Panc1 (cell line): ENCODE data around the gene AOC1.

ENCODE experiments used
- POLR2AphosphoS5 ChIP-seq: IDR thresholded peaks from 2 replicates; pipeline ENCODE4 v1.6.1; 2012; ENCODE audit warnings: mild to moderate bottlenecking, low read depth, low read length, moderate library complexity
- SIN3A ChIP-seq: IDR thresholded peaks from 2 replicates; pipeline ENCODE4 v1.6.1; 2012; ENCODE audit warnings: low read depth, mild to moderate bottlenecking, low read length, moderate library complexity, borderline replicate concordance; ENCODE audit not compliant: insufficient read depth
- TF ChIP-seq, protein P1 (sequence below): fragments of 450-650 bp; IDR thresholded peaks from 2 replicates; pipeline ENCODE4 v1.5.1; 2017; ENCODE audit warnings: mild to moderate bottlenecking
- TF ChIP-seq, protein P2 (sequence below), 2 experiments: IDR thresholded peaks; 2 replicates each; pipeline ENCODE4 v1.6.1; 2011 to 2012; ENCODE audit warnings: low read depth in 2 of 2, control low read depth in 1 of 2, low read length in 1 of 2, mild to moderate bottlenecking in 1 of 2, moderate library complexity in 1 of 2; ENCODE audit not compliant: insufficient read depth in 1 of 2

DNA sequence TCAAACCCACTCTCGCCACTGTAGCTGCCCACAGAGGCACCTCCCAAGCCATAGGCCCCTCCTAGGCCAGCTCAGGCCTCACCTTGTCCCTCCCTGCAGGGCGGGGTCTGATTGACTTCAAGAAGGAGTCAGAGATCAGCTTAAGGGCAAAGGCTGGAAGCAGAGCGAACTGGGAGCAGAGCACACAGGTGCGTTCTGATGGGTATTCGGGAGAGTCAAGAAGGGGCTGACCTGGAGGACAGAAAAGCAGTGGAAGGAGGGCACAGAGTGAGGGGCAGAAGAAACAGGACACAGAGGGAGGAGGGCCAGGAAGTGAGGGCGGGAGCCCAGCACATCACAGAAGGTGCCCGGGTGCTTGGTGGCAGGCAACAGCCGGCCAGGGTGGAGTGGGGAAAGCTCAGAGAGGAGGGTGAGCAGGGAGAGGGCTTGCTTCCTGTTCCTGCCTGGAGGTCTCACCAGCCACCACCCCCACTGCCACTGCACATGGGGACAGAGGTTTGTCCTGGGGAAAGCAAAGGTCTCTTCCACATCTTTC lies at the start of gene AOC1:
- TF ChIP-seq, protein P1, sequence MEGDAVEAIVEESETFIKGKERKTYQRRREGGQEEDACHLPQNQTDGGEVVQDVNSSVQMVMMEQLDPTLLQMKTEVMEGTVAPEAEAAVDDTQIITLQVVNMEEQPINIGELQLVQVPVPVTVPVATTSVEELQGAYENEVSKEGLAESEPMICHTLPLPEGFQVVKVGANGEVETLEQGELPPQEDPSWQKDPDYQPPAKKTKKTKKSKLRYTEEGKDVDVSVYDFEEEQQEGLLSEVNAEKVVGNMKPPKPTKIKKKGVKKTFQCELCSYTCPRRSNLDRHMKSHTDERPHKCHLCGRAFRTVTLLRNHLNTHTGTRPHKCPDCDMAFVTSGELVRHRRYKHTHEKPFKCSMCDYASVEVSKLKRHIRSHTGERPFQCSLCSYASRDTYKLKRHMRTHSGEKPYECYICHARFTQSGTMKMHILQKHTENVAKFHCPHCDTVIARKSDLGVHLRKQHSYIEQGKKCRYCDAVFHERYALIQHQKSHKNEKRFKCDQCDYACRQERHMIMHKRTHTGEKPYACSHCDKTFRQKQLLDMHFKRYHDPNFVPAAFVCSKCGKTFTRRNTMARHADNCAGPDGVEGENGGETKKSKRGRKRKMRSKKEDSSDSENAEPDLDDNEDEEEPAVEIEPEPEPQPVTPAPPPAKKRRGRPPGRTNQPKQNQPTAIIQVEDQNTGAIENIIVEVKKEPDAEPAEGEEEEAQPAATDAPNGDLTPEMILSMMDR: no peak
- TF ChIP-seq, protein P2, sequence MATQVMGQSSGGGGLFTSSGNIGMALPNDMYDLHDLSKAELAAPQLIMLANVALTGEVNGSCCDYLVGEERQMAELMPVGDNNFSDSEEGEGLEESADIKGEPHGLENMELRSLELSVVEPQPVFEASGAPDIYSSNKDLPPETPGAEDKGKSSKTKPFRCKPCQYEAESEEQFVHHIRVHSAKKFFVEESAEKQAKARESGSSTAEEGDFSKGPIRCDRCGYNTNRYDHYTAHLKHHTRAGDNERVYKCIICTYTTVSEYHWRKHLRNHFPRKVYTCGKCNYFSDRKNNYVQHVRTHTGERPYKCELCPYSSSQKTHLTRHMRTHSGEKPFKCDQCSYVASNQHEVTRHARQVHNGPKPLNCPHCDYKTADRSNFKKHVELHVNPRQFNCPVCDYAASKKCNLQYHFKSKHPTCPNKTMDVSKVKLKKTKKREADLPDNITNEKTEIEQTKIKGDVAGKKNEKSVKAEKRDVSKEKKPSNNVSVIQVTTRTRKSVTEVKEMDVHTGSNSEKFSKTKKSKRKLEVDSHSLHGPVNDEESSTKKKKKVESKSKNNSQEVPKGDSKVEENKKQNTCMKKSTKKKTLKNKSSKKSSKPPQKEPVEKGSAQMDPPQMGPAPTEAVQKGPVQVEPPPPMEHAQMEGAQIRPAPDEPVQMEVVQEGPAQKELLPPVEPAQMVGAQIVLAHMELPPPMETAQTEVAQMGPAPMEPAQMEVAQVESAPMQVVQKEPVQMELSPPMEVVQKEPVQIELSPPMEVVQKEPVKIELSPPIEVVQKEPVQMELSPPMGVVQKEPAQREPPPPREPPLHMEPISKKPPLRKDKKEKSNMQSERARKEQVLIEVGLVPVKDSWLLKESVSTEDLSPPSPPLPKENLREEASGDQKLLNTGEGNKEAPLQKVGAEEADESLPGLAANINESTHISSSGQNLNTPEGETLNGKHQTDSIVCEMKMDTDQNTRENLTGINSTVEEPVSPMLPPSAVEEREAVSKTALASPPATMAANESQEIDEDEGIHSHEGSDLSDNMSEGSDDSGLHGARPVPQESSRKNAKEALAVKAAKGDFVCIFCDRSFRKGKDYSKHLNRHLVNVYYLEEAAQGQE (IDR thresholded peaks at IDR 0.05; ENCODE audit: insufficient read depth in 1 of 2, low read depth in 2 of 2, low read length in 1 of 2): no peak
- no peak for TF ChIP-seq POLR2AphosphoS5
- TF ChIP-seq SIN3A: no peak
